Epithelial cell of proximal tubule (primary cell): ENCODE measurements around the gene CHSY3. TPM values are rescaled to one million over a fixed set of nuclear protein-coding genes. Genes with fewer than 3 reads are reported as not detected.
A peak's percentile ranks its signal among the peaks of the same experiment; 100 is the strongest.

ENCODE experiments used
- DNase-seq: peaks from one replicate; pipeline ENCODE4 v3.0.0-alpha.2; 2011; ENCODE audit warnings: low read depth
- H3K4me3 ChIP-seq: 2 replicates; pipeline ENCODE4 v1.5.1; 2011; ENCODE audit warnings: low read depth, mild to moderate bottlenecking, low read length
- total RNA-seq: library from RNA; depleted of rRNA; stranded (reverse); fragments of >200 nt; gene quantifications from 2 replicates; pipeline ENCODE4 v1.2.3, GENCODE V29; 2015
- TF ChIP-seq, protein P1 (sequence below): conservative IDR thresholded peaks from 2 replicates; pipeline ENCODE4 v1.5.1; 2012; ENCODE audit warnings: low read depth, mild to moderate bottlenecking, low read length

Gene CHSY3
- total RNA-seq, 1 donor from 2014 or later, result 1.7 TPM

DNA sequence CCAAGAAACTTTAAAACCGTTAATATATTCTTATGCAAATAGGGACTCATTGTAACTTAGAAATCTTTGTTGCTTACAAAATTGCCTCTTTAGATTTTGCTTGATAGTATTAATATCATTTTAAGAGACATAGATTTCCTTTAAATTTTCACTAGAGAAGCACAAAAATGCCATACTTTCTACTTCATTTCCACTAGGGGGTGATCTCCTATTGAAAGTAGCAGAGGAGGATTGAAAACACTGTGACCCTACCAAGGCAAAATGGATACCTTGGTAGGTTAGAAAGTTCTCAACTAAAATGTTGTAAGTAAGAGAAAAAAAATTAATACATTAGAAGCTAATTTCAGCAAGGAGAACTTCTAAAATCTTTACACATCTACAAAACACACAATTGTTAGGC lies 204.9 kb downstream of the CHSY3 start:
- TF ChIP-seq, protein P1, sequence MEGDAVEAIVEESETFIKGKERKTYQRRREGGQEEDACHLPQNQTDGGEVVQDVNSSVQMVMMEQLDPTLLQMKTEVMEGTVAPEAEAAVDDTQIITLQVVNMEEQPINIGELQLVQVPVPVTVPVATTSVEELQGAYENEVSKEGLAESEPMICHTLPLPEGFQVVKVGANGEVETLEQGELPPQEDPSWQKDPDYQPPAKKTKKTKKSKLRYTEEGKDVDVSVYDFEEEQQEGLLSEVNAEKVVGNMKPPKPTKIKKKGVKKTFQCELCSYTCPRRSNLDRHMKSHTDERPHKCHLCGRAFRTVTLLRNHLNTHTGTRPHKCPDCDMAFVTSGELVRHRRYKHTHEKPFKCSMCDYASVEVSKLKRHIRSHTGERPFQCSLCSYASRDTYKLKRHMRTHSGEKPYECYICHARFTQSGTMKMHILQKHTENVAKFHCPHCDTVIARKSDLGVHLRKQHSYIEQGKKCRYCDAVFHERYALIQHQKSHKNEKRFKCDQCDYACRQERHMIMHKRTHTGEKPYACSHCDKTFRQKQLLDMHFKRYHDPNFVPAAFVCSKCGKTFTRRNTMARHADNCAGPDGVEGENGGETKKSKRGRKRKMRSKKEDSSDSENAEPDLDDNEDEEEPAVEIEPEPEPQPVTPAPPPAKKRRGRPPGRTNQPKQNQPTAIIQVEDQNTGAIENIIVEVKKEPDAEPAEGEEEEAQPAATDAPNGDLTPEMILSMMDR, result peak; percentile 72
- H3K4me3 ChIP-seq, result no peak overlapping the region
- peak; percentile 3 for DNase-seq

DNA sequence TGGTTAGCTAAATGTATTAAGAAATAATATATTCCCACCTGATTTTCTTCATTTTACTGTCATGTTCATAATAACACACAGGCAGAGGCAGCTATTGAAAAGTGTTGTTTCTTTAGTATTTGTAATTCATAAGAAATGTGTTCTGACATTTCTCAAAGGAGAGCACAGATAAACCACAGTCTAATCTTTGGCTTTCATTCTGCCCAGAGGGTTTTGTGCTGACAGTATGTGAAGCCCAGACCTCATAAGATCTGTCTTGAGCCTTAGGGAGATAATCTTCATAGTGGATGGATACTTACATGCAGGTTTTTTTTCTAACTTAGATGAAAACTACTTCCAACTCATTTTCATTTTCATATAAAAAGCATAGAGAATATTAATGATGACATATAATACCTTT lies 206.1 kb downstream of the CHSY3 start:
- H3K4me3 ChIP-seq, result no peak overlapping the region
- TF ChIP-seq, protein P1, result no peak
- no peak for DNase-seq

DNA sequence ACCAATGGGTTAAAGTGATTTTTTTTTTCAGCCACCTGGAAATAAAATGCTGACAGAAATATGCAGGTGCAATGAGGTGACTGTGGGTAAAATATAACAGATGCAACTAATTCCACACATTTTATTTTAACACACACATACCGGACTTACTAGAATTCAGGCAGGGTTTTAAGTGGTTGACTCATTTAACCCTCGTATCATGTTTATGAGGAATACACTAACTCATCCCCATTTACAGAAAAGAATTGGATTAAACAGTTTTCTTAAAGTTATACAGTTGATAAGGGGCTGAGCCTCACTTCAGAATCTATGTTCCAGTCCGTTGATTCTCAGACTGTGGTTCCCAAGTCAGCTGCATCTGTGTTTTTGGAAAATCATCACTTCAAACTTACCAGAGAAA lies 207.5 kb downstream of the CHSY3 start:
- no peak overlapping the region for H3K4me3 ChIP-seq
- TF ChIP-seq, protein P1, result no peak
- no peak for DNase-seq

DNA sequence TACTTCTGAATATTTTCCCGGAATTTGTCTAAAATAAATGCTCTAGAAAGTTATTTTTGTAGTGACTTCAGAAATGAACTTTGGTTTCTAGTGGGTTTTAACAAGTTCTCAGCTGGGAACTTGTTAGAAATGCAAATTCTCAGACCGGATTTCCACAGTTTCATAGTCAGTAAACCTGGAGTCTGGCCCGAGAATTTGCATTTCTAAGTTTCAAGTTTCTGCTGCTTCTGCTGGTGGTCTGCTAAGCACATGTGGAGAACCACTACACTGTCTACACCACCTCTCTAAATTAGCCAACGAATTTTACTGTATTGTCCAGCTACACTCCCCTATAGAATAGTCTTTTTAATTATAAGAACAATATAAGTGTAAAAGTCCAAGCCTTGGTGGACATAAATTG lies 208.0 kb downstream of the CHSY3 start:
- TF ChIP-seq, protein P1, result no peak
- H3K4me3 ChIP-seq, result no peak overlapping the region
- no peak for DNase-seq

DNA sequence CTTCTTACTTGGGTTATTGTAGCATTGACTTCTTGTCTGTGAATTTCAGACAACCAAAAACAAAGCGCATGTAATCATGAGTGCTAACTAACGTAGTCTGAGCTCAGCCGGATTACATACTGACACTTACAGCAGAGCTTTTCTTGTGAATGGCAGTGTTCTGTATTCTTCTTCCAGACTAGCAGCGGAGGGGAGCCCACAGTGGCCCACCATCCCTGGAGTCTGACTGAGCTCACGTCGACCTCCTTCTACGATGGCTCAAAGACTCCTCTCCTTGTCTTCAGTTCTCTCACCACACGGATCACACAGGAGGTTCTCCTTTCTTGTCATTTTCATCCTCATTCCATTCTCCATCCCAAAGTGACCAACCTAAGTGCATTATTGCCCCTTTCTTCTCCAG lies 211.4 kb downstream of the CHSY3 start:
- TF ChIP-seq, protein P1, result no peak
- H3K4me3 ChIP-seq, result no peak overlapping the region
- no peak for DNase-seq

DNA sequence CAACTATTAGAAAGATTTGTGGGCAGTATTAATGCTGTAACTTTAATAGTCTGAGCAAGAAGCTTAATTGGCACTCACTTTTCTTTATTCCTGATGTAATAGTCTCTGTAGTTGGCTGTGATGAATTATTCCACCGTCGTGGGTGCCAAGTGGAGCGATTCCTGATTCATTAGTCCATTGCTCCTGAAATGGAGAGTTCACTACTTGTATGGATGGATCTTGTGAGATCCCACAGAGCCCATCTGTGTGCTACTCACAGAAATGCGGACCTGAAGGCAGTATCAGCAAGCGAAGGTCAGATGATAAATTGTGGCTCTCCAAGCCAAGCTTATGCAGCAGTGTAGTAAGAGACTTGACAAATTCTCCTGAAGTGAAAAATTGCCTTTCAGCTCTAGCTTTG lies 212.2 kb downstream of the CHSY3 start:
- DNase-seq, result no peak
- TF ChIP-seq, protein P1, result no peak
- H3K4me3 ChIP-seq, result no peak overlapping the region

DNA sequence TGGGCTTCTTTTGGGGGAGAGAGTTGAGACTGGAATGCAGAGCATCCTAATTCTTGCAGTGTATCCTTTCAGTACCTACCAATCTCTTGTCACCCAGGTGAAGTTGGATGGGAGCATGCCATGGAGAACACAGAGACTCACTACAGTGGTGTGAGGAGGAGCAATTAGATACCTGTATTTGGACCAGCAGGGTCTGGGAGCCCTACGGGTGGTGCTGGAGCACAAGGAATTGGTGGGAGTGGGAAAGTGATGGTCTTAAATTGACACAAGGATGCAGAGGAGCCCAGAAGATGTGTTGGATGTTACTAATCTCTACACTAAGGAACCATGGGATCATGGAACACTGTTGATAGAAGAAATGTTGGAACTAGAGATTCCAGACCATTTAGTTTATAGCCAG lies 212.7 kb downstream of the CHSY3 start:
- no peak overlapping the region for H3K4me3 ChIP-seq
- TF ChIP-seq, protein P1, result no peak
- DNase-seq, result no peak
